GM18526 (cell line): ENCODE measurements around the gene FCER1G.

Experiments
- POLR2A ChIP-seq: IDR thresholded peaks from 3 replicates; pipeline ENCODE4 v1.6.1; 2011; ENCODE audit not compliant: insufficient read length; ENCODE audit errors: extremely low read depth

The FCER1G gene

GRCh38 chr1:161196521-161197451, 18.3 kb upstream of the FCER1G start:
- no peak for TF ChIP-seq POLR2A

- no peak for TF ChIP-seq POLR2A
Measured at GRCh38 chr1:161197560-161198193, 17.4 kb upstream of the FCER1G start.

GRCh38 chr1:161198194-161198896, 16.8 kb upstream of the FCER1G start:
- TF ChIP-seq POLR2A = no peak

GRCh38 chr1:161198897-161199431, 16.1 kb upstream of the FCER1G start, which contains the start of gene ADAMTS4:
ADAMTS4 (minus strand) TSS chr1:161199054; CDS start chr1:161198627, 427 bp downstream.
- TF ChIP-seq POLR2A = no peak

GRCh38 chr1:161199506-161200139, 15.5 kb upstream of the FCER1G start:
- no peak for TF ChIP-seq POLR2A

GRCh38 chr1:161200421-161200991, 14.6 kb upstream of the FCER1G start:
- no peak for TF ChIP-seq POLR2A

- TF ChIP-seq POLR2A = no peak
Measured at GRCh38 chr1:161200992-161201835, 13.9 kb upstream of the FCER1G start.

- peak; percentile 88 for TF ChIP-seq POLR2A
Measured at GRCh38 chr1:161201836-161202712, 13.0 kb upstream of the FCER1G start, which contains the start of gene NDUFS2. NDUFS2 (plus strand) TSS chr1:161202367; CDS start chr1:161202386, 19 bp downstream.

GRCh38 chr1:161206411-161207140, 8.5 kb upstream of the FCER1G start:
- TF ChIP-seq POLR2A = no peak

GRCh38 chr1:161207173-161207572, 7.9 kb upstream of the FCER1G start:
- TF ChIP-seq POLR2A = no peak

GRCh38 chr1:161209790-161210409, 5.2 kb upstream of the FCER1G start:
- no peak for TF ChIP-seq POLR2A
